HCT116 (cell line): ENCODE results near the gene PXYLP1. TPM values are rescaled to one million over a fixed set of nuclear protein-coding genes. Genes with fewer than 3 reads are reported as not detected.

Experiments used
- ATAC-seq: fragments of 200-7000 bp; cut with Tn5 transposase; 2 replicates; pipeline ENCODE4 v1.9.1; 2020; ENCODE audit warnings: mild to moderate bottlenecking, moderate library complexity
- BruUV-seq: library from RNA; stranded (reverse); fragments of 400-500 nt; replicated peaks from 2 replicates; lab custom pipeline; 2021; lab: Mats Ljungman, UMichigan
- CTCF ChIA-PET: fragments of 300-600 bp; sonication (Branson Sonifier 250); formaldehyde crosslinking; loops from one replicate; lab custom pipeline; 2021; ENCODE audit warnings: antibody characterized with exemption; lab: Charles Lee
- POLR2A ChIA-PET: fragments of 300-600, 350-600 bp; sonication (Branson Sonifier 250); formaldehyde crosslinking; loops from one replicate; lab custom pipeline; 2021; ENCODE audit warnings: antibody characterized with exemption; lab: Charles Lee
- RAD21 ChIA-PET, 2 experiments: fragments of 300-600 bp; sonication (Branson Sonifier 250); formaldehyde crosslinking; loops; one replicate each; lab custom pipeline; 2023; ENCODE audit warnings: low total read pairs in 2 of 2; ENCODE audit not compliant: uncharacterized antibody in 2 of 2, unreplicated experiment in 2 of 2, low non-redundant PET in 1 of 2; lab: Charles Lee
- DNase-seq: peaks from one replicate; pipeline ENCODE4 v3.0.0-alpha.2; 2010; ENCODE audit warnings: low read depth, low spot score
- H2AFZ ChIP-seq: fragments of 200-600 bp; shearing (Covaris generic), sonication (generic); 2 replicates; pipeline ENCODE4 v1.6.1; 2017; ENCODE audit warnings: low read depth, mixed run types, mixed read lengths, antibody characterized with exemption, low read length; ENCODE audit not compliant: poor library complexity, severe bottlenecking
- H3K27ac ChIP-seq: 2 replicates; pipeline ENCODE4 v1.5.1; 2012; ENCODE audit warnings: low read depth, low read length
- H3K27me3 ChIP-seq: fragments of 200-600 bp; sonication (generic); 2 replicates; pipeline ENCODE4 v1.6.1; 2016; ENCODE audit warnings: mixed run types, low read length, mixed read lengths; ENCODE audit not compliant: insufficient read depth
- H3K36me3 ChIP-seq, 2 experiments: fragments of 200-500 bp in 1 of 2; fragments of 200-600 bp in 1 of 2; sonication (Bioruptor generic) in 1 of 2; sonication (generic) in 1 of 2; 2 replicates each; pipeline versions ENCODE4 v1.5.1 to v1.6.1; 2014 to 2016; ENCODE audit warnings: low read length in 2 of 2, inconsistent platforms in 1 of 2, mixed read lengths in 1 of 2, mixed run types in 1 of 2; ENCODE audit not compliant: insufficient read depth in 2 of 2, control insufficient read depth in 1 of 2
- H3K4me1 ChIP-seq, 2 experiments: fragments of 200-600 bp in 1 of 2; sonication (generic) in 1 of 2; 2 replicates each; pipeline versions ENCODE4 v1.5.1 to v1.6.1; 2012 to 2017; ENCODE audit warnings: low read length in 2 of 2, inconsistent platforms in 1 of 2, mild to moderate bottlenecking in 1 of 2, mixed read lengths in 1 of 2, mixed run types in 1 of 2, moderate library complexity in 1 of 2; ENCODE audit not compliant: insufficient read depth in 2 of 2, control insufficient read depth in 1 of 2
- H3K4me2 ChIP-seq: fragments of 200-600 bp; sonication (generic); 2 replicates; pipeline ENCODE4 v1.6.1; 2017; ENCODE audit warnings: mixed run types, low read length, mixed read lengths
- H3K4me3 ChIP-seq, 2 experiments: fragments of 200-600 bp in 1 of 2; sonication (generic) in 1 of 2; replicated peaks in 1 of 2; 2 replicates each; pipeline ENCODE4 v1.5.1; 2011 to 2016; ENCODE audit warnings: low read length in 2 of 2, control low read depth in 1 of 2, low read depth in 1 of 2, mild to moderate bottlenecking in 1 of 2, mixed read lengths in 1 of 2, mixed run types in 1 of 2
- H3K79me2 ChIP-seq: fragments of 200-600 bp; sonication (generic); 2 replicates; pipeline ENCODE4 v1.6.1; 2017; ENCODE audit warnings: mild to moderate bottlenecking, mixed run types, low read length, moderate library complexity, mixed read lengths; ENCODE audit not compliant: insufficient read depth
- H3K9ac ChIP-seq: fragments of 200-600 bp; sonication (generic); 2 replicates; pipeline ENCODE4 v1.6.1; 2016; ENCODE audit warnings: low read length, mixed read lengths
- H3K9me2 ChIP-seq: fragments of 200-600 bp; sonication (generic), shearing (Covaris generic); 2 replicates; pipeline ENCODE4 v1.6.1; 2017; ENCODE audit warnings: mixed run types, mild to moderate bottlenecking, moderate library complexity; ENCODE audit not compliant: insufficient read depth
- H3K9me3 ChIP-seq, 2 experiments: fragments of 200-500 bp in 1 of 2; fragments of 200-600 bp in 1 of 2; sonication (Bioruptor generic) in 1 of 2; sonication (generic) in 1 of 2; 2 replicates each; pipeline ENCODE4 v1.6.1; 2014 to 2017; ENCODE audit warnings: low read length in 2 of 2, mixed read lengths in 2 of 2, inconsistent platforms in 1 of 2, low read depth in 1 of 2, mild to moderate bottlenecking in 1 of 2, mixed run types in 1 of 2, moderate library complexity in 1 of 2; ENCODE audit not compliant: control insufficient read depth in 1 of 2, insufficient read depth in 1 of 2
- H4K20me1 ChIP-seq: fragments of 200-600 bp; sonication (generic), shearing (Covaris generic); 2 replicates; pipeline ENCODE4 v1.6.1; 2017; ENCODE audit warnings: mixed run types, mild to moderate bottlenecking, moderate library complexity; ENCODE audit not compliant: insufficient read depth
- CBX3 ChIP-seq: IDR thresholded peaks from 2 replicates; pipeline ENCODE4 v1.6.1; 2012; ENCODE audit warnings: low read depth
- EZH2 ChIP-seq: fragments of 200-600 bp; sonication (generic); IDR thresholded peaks from 2 replicates; pipeline ENCODE4 v1.6.1; 2017; ENCODE audit warnings: antibody characterized with exemption, mixed run types
- FOSL1 ChIP-seq: IDR thresholded peaks from 2 replicates; pipeline ENCODE4 v1.6.1; 2012; ENCODE audit warnings: low read depth
- RAD21 ChIP-seq: IDR thresholded peaks from 2 replicates; pipeline ENCODE4 v1.6.1; 2012; ENCODE audit warnings: low read depth, mild to moderate bottlenecking
- SIN3A ChIP-seq: IDR thresholded peaks from 2 replicates; pipeline ENCODE4 v1.6.1; 2012; ENCODE audit warnings: low read depth
- SRF ChIP-seq: IDR thresholded peaks from 2 replicates; pipeline ENCODE4 v1.6.1; 2012; ENCODE audit warnings: low read depth
- YY1 ChIP-seq: IDR thresholded peaks from 2 replicates; pipeline ENCODE4 v1.6.1; 2011; ENCODE audit warnings: low read length, low read depth, moderate library complexity, mild to moderate bottlenecking; ENCODE audit not compliant: insufficient replicate concordance; ENCODE audit errors: extremely low read depth
- ZNF274 ChIP-seq: fragments of 200-500 bp; sonication (Bioruptor generic); IDR thresholded peaks from 2 replicates; pipeline ENCODE4 v1.6.1; 2014; ENCODE audit warnings: mild to moderate bottlenecking, low read depth, low read length, inconsistent platforms
- intact Hi-C: fragments of 100-400 bp; cut with micrococcal nuclease; formaldehyde crosslinking; loops from 2 replicates; pipeline ENCODE4 v1.10.0; 2022
- total RNA-seq: library from RNA; stranded (reverse); gene quantifications from one replicate; pipeline ENCODE4 v1.2.1, GENCODE V29; 2021; ENCODE audit not compliant: unreplicated experiment
- TF ChIP-seq, protein P1 (sequence below), 3 experiments: fragments of 200-600 bp in 1 of 3; sonication (generic) in 1 of 3; IDR thresholded peaks in 2 of 3; conservative IDR thresholded peaks in 1 of 3; 2 replicates each; pipeline ENCODE4 v1.5.1; 2012 to 2017; ENCODE audit warnings: low read depth in 2 of 3, low read length in 2 of 3, antibody characterized with exemption in 1 of 3, borderline replicate concordance in 1 of 3, control low read depth in 1 of 3, mild to moderate bottlenecking in 1 of 3, mixed read lengths in 1 of 3, mixed run types in 1 of 3, moderate library complexity in 1 of 3; ENCODE audit not compliant: insufficient read depth in 1 of 3
- TF ChIP-seq, protein P2 (sequence below): IDR thresholded peaks from 2 replicates; pipeline ENCODE4 v1.6.1; 2012
- TF ChIP-seq, protein P3 (sequence below): IDR thresholded peaks from 2 replicates; pipeline ENCODE4 v1.6.1; 2012

The PXYLP1 gene
- total RNA-seq, 1 experiment from 2014 or later = 15.3 TPM

DNA sequence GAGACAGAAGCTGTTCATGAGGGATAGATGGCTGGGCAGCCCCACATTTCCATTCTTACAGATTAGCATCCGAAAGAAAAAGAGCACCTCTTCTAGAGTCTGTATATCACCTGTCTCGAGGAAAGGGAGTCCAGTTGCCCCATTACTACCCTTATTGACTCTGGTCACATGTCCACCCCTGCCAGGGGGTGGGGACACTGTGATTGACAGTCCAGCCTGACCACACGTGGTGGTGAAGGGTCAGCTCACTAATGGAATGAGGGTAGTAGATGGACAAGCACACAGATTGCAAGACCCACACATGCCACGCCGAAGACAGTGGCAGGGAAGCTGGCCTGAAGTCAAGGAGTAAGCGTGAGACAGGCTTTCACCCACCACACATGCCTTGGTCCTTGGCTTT, 45.8 kb downstream of the PXYLP1 start:
- Histone ChIP-seq H3K4me3 (no peak overlapping the region), H3K27ac (no peak overlapping the region), H3K36me3 (no peaks in the 10 kb centered on the region), H4K20me1 (no peaks in the 10 kb centered on the region), H2AFZ (no peak overlapping the region), H3K4me2 (no peak overlapping the region), H3K79me2 (no peaks in the 10 kb centered on the region), H3K9ac (no peak overlapping the region), H3K4me1 (no peaks in the 10 kb centered on the region), H3K9me3 (no peaks in the 10 kb centered on the region), H3K27me3 (no peaks in the 10 kb centered on the region), H3K9me2 (no peaks in the 10 kb centered on the region)
- intact Hi-C loops = loop anchor here (5.0 kb wide), 1 partner anchor 265 kb away; no protein-coding TSS in a partner anchor
- ChIA-PET CTCF (no interaction called here), RAD21 (no interaction called here), POLR2A (no interaction called here)
- TF ChIP-seq YY1 (no peak), ZNF274 (no peak), CBX3 (no peak), EZH2 (no peak), FOSL1 (no peak), SIN3A (no peak), RAD21 (no peak), SRF (no peak)
- TF ChIP-seq, protein P1, sequence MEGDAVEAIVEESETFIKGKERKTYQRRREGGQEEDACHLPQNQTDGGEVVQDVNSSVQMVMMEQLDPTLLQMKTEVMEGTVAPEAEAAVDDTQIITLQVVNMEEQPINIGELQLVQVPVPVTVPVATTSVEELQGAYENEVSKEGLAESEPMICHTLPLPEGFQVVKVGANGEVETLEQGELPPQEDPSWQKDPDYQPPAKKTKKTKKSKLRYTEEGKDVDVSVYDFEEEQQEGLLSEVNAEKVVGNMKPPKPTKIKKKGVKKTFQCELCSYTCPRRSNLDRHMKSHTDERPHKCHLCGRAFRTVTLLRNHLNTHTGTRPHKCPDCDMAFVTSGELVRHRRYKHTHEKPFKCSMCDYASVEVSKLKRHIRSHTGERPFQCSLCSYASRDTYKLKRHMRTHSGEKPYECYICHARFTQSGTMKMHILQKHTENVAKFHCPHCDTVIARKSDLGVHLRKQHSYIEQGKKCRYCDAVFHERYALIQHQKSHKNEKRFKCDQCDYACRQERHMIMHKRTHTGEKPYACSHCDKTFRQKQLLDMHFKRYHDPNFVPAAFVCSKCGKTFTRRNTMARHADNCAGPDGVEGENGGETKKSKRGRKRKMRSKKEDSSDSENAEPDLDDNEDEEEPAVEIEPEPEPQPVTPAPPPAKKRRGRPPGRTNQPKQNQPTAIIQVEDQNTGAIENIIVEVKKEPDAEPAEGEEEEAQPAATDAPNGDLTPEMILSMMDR (IDR thresholded peaks at IDR 0.05 in 2 of 3, conservative IDR thresholded peaks at IDR 0.05 in 1 of 3; ENCODE audit: borderline replicate concordance in 1 of 3, insufficient read depth in 1 of 3, low read depth in 2 of 3, low read length in 2 of 3) = no peak
- TF ChIP-seq, protein P2, sequence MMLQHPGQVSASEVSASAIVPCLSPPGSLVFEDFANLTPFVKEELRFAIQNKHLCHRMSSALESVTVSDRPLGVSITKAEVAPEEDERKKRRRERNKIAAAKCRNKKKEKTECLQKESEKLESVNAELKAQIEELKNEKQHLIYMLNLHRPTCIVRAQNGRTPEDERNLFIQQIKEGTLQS = no peak
- TF ChIP-seq, protein P3, sequence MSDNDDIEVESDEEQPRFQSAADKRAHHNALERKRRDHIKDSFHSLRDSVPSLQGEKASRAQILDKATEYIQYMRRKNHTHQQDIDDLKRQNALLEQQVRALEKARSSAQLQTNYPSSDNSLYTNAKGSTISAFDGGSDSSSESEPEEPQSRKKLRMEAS = no peak
- no peak for DNase-seq
- ATAC-seq = no peak
- no TSS peak for BruUV-seq
